Measurements from ENCODE around the gene PMIS2. TPM values are rescaled to one million over a fixed set of nuclear protein-coding genes. Genes with fewer than 3 reads are reported as not detected.

PMIS2 gene
- total and polyA plus RNA-seq, 2 experiments from 2014 or later, result not detected

GRCh38 chr19:35571406-35571965, 14.5 kb upstream of the PMIS2 start:
- no peak for TF ChIP-seq EZH2 (IDR thresholded peaks at IDR 0.05; ENCODE audit: insufficient read depth, poor library complexity, severe bottlenecking)
- TF ChIP-seq EZH2phosphoT487 (IDR thresholded peaks at IDR 0.05; ENCODE audit: insufficient read depth, low read depth), result no peak
- H3F3A ChIP-seq (ENCODE audit: insufficient read depth), result no peaks in the 10 kb centered on the region
- H3K27me3 ChIP-seq (replicated peaks; ENCODE audit: insufficient read depth), result 0 out of 2 replicates have a peak, but pooled peaks cover 18% of the 10 kb centered on the region
- no peak overlapping the region for H3K27ac ChIP-seq
- no peaks in the 10 kb centered on the region for H4K20me1 ChIP-seq (ENCODE audit: insufficient read depth)
- no peaks in the 10 kb centered on the region for H3K79me2 ChIP-seq (ENCODE audit: insufficient read depth)
- no peak overlapping the region for H2AFZ ChIP-seq
- H3K36me3 ChIP-seq (ENCODE audit: low read depth), result no peaks in the 10 kb centered on the region
- DNase-seq, result no peak
- 89 to 100% methylated on average over 1 of the region's 1 CpG for WGBS, 2 experiments (ENCODE audit: low coverage in 1 of 2, low lambda C conversion rate in 2 of 2, missing lambda C conversion rate in 2 of 2)
- H3K9ac ChIP-seq, result no peak overlapping the region
- no peaks in the 10 kb centered on the region for H3K9me3 ChIP-seq (ENCODE audit: low read depth)
- no peaks in the 10 kb centered on the region for H3K9me2 ChIP-seq (ENCODE audit: insufficient read depth)
- no peak overlapping the region for H3K4me2 ChIP-seq (ENCODE audit: unreplicated experiment)
- no peak overlapping the region for H3K4me3 ChIP-seq
- in situ Hi-C loops (cut with MboI), result no loop called here
- H3K4me1 ChIP-seq (ENCODE audit: insufficient read depth), result no peaks in the 10 kb centered on the region

- TF ChIP-seq EZH2 (IDR thresholded peaks at IDR 0.05; ENCODE audit: insufficient read depth, poor library complexity, severe bottlenecking), result no peak
- TF ChIP-seq EZH2phosphoT487 (IDR thresholded peaks at IDR 0.05; ENCODE audit: insufficient read depth, low read depth), result no peak
- Histone ChIP-seq H3K9me2 (ENCODE audit: insufficient read depth) (no peaks in the 10 kb centered on the region), H3K4me1 (ENCODE audit: insufficient read depth) (no peaks in the 10 kb centered on the region), H3K27ac (no peak overlapping the region), H3K27me3 (replicated peaks; ENCODE audit: insufficient read depth) (0 out of 2 replicates have a peak, but pooled peaks cover 3% of the 10 kb centered on the region), H2AFZ (no peak overlapping the region), H3K9ac (no peak overlapping the region), H4K20me1 (ENCODE audit: insufficient read depth) (no peaks in the 10 kb centered on the region), H3F3A (ENCODE audit: insufficient read depth) (no peaks in the 10 kb centered on the region), H3K4me2 (ENCODE audit: unreplicated experiment) (no peak overlapping the region), H3K79me2 (ENCODE audit: insufficient read depth) (no peaks in the 10 kb centered on the region), H3K36me3 (ENCODE audit: low read depth) (no peaks in the 10 kb centered on the region), H3K4me3 (no peak overlapping the region), H3K9me3 (ENCODE audit: low read depth) (no peaks in the 10 kb centered on the region)
- DNase-seq, result no peak
- WGBS, 2 experiments (ENCODE audit: low coverage in 1 of 2, low lambda C conversion rate in 2 of 2, missing lambda C conversion rate in 2 of 2), result 14 to 15% methylated on average over 1 of the region's 1 CpG
- in situ Hi-C loops (cut with MboI), result no loop called here
These were observed 8.1 kb upstream of the PMIS2 start for GRCh38 chr19:35577918-35578317.

GRCh38 chr19:35578707-35579106, 7.3 kb upstream of the PMIS2 start:
- Histone ChIP-seq H3K79me2 (ENCODE audit: insufficient read depth) (no peaks in the 10 kb centered on the region), H3K27me3 (replicated peaks; ENCODE audit: insufficient read depth) (0 out of 2 replicates have a peak, but pooled peaks cover 3% of the 10 kb centered on the region), H3F3A (ENCODE audit: insufficient read depth) (no peaks in the 10 kb centered on the region), H3K4me2 (ENCODE audit: unreplicated experiment) (no peak overlapping the region), H3K9me2 (ENCODE audit: insufficient read depth) (no peaks in the 10 kb centered on the region), H3K4me3 (no peak overlapping the region), H3K36me3 (ENCODE audit: low read depth) (no peaks in the 10 kb centered on the region), H2AFZ (no peak overlapping the region), H3K9me3 (ENCODE audit: low read depth) (no peaks in the 10 kb centered on the region), H4K20me1 (ENCODE audit: insufficient read depth) (no peaks in the 10 kb centered on the region), H3K27ac (no peak overlapping the region), H3K9ac (no peak overlapping the region), H3K4me1 (ENCODE audit: insufficient read depth) (no peaks in the 10 kb centered on the region)
- DNase-seq, result no peak
- TF ChIP-seq EZH2phosphoT487 (IDR thresholded peaks at IDR 0.05; ENCODE audit: insufficient read depth, low read depth) (no peak), EZH2 (IDR thresholded peaks at IDR 0.05; ENCODE audit: insufficient read depth, poor library complexity, severe bottlenecking) (no peak)
- in situ Hi-C loops (cut with MboI), result no loop called here
- 19 to 26% methylated on average over 7 of the region's 7 CpGs for WGBS, 2 experiments (ENCODE audit: low coverage in 1 of 2, low lambda C conversion rate in 2 of 2, missing lambda C conversion rate in 2 of 2)

GRCh38 chr19:35582760-35583159, 3.2 kb upstream of the PMIS2 start:
- Histone ChIP-seq H3K9me2 (ENCODE audit: insufficient read depth) (no peaks in the 10 kb centered on the region), H3K4me2 (ENCODE audit: unreplicated experiment) (no peak overlapping the region), H3F3A (ENCODE audit: insufficient read depth) (no peaks in the 10 kb centered on the region), H3K4me1 (ENCODE audit: insufficient read depth) (no peaks in the 10 kb centered on the region), H2AFZ (no peak overlapping the region), H3K27ac (no peak overlapping the region), H3K27me3 (replicated peaks; ENCODE audit: insufficient read depth) (peaks cover 13% of the 10 kb centered on the region; the same call in 1 of the 2 replicates), H3K36me3 (ENCODE audit: low read depth) (no peaks in the 10 kb centered on the region), H3K4me3 (no peak overlapping the region), H3K79me2 (ENCODE audit: insufficient read depth) (no peaks in the 10 kb centered on the region), H4K20me1 (ENCODE audit: insufficient read depth) (no peaks in the 10 kb centered on the region), H3K9me3 (ENCODE audit: low read depth) (no peaks in the 10 kb centered on the region), H3K9ac (no peak overlapping the region)
- TF ChIP-seq EZH2 (IDR thresholded peaks at IDR 0.05; ENCODE audit: insufficient read depth, poor library complexity, severe bottlenecking) (no peak), EZH2phosphoT487 (IDR thresholded peaks at IDR 0.05; ENCODE audit: insufficient read depth, low read depth) (no peak)
- in situ Hi-C loops (cut with MboI), result no loop called here
- DNase-seq, result no peak
- 21 to 25% methylated on average over 1 of the region's 1 CpG for WGBS, 2 experiments (ENCODE audit: low coverage in 1 of 2, low lambda C conversion rate in 2 of 2, missing lambda C conversion rate in 2 of 2)
